Measurements from ENCODE around the gene WASHC4. TPM values are rescaled to one million over a fixed set of nuclear protein-coding genes. Genes with fewer than 3 reads are reported as not detected.

WASHC4 gene
- total and polyA plus RNA-seq, 10 of the 15 experiments (the other 5 are each of a cell fraction or from before 2014, with no cell fraction given), result 16.0 to 50.6 (median 34.0) TPM

DNA sequence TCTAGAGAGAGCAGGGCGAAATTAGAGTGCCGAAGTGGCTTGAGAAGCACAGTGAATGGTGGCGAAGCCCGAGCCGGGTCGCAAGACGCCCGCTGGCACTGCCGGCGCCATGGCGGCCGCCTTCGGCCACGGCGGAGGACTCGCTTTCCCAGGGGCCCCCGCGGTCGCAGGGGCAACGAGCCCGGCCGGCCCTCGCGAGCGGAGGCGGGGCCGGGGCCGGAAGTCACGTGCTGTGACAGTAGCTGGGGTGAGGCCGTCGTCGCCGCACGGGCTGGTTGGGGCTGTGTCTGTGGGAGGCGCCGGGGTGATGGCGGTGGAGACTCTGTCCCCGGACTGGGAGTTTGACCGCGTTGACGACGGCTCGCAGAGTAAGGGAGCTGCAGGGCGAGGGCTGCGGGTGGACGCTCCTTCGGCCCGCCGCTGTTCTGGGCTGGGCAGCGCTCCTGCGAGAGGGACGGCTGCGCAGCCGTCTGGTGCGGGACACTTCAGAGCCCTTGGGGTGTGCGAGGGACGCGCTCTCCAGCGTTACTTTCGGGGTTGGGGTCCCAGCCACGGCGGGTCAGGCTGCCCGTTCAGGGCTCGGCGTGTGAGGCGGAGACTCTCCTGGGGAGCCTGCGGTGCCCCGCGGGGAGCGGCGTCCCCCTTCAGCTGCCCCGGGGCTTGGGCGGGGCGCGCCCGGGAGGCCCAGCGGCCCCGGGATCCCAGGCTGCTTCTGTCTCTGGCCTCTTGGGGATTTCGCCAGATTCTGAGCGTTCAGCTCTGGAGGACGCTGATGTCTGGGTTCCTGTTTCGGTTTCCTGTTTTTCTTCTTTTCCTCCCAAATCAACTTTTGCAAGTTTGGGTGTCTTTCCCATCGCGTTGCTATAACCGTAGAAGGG lies at the start of gene WASHC4 (continued):
- TF ChIP-seq, protein P1, sequence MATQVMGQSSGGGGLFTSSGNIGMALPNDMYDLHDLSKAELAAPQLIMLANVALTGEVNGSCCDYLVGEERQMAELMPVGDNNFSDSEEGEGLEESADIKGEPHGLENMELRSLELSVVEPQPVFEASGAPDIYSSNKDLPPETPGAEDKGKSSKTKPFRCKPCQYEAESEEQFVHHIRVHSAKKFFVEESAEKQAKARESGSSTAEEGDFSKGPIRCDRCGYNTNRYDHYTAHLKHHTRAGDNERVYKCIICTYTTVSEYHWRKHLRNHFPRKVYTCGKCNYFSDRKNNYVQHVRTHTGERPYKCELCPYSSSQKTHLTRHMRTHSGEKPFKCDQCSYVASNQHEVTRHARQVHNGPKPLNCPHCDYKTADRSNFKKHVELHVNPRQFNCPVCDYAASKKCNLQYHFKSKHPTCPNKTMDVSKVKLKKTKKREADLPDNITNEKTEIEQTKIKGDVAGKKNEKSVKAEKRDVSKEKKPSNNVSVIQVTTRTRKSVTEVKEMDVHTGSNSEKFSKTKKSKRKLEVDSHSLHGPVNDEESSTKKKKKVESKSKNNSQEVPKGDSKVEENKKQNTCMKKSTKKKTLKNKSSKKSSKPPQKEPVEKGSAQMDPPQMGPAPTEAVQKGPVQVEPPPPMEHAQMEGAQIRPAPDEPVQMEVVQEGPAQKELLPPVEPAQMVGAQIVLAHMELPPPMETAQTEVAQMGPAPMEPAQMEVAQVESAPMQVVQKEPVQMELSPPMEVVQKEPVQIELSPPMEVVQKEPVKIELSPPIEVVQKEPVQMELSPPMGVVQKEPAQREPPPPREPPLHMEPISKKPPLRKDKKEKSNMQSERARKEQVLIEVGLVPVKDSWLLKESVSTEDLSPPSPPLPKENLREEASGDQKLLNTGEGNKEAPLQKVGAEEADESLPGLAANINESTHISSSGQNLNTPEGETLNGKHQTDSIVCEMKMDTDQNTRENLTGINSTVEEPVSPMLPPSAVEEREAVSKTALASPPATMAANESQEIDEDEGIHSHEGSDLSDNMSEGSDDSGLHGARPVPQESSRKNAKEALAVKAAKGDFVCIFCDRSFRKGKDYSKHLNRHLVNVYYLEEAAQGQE (IDR thresholded peaks at IDR 0.05; ENCODE audit: low read depth, low read length), result 0 out of 2 replicates have a peak, but pooled peaks have one; percentile 30
- TF ChIP-seq LARP7 (IDR thresholded peaks at IDR 0.05), result peak; percentile 85
- TF ChIP-seq CBX5 (IDR thresholded peaks at IDR 0.05; ENCODE audit: low read depth), result 0 out of 2 replicates have a peak, but pooled peaks have one; percentile 15
- peak; percentile 90; the same call in 1 of the 2 replicates for TF ChIP-seq RCOR1 (conservative IDR thresholded peaks at IDR 0.05; ENCODE audit: low read depth, low read length)
- TF ChIP-seq YY1 (IDR thresholded peaks at IDR 0.05; ENCODE audit: low read depth, low read length), result peak; percentile 99
- TF ChIP-seq BRCA1 (IDR thresholded peaks at IDR 0.05; ENCODE audit: low read depth, low read length), result peak; percentile 69; the same call in 1 of the 2 replicates
- no peak for TF ChIP-seq BMI1 (IDR thresholded peaks at IDR 0.05; ENCODE audit: borderline replicate concordance)
- TF ChIP-seq, protein P2, sequence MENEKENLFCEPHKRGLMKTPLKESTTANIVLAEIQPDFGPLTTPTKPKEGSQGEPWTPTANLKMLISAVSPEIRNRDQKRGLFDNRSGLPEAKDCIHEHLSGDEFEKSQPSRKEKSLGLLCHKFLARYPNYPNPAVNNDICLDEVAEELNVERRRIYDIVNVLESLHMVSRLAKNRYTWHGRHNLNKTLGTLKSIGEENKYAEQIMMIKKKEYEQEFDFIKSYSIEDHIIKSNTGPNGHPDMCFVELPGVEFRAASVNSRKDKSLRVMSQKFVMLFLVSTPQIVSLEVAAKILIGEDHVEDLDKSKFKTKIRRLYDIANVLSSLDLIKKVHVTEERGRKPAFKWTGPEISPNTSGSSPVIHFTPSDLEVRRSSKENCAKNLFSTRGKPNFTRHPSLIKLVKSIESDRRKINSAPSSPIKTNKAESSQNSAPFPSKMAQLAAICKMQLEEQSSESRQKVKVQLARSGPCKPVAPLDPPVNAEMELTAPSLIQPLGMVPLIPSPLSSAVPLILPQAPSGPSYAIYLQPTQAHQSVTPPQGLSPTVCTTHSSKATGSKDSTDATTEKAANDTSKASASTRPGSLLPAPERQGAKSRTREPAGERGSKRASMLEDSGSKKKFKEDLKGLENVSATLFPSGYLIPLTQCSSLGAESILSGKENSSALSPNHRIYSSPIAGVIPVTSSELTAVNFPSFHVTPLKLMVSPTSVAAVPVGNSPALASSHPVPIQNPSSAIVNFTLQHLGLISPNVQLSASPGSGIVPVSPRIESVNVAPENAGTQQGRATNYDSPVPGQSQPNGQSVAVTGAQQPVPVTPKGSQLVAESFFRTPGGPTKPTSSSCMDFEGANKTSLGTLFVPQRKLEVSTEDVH (IDR thresholded peaks at IDR 0.05; ENCODE audit: low read depth, partially characterized antibody), result no peak
- no peak for TF ChIP-seq STAT3 (IDR thresholded peaks at IDR 0.05; ENCODE audit: low read depth, low read length)
- no peak for TF ChIP-seq ZNF217 (IDR thresholded peaks at IDR 0.05)
- peak; percentile 48 for TF ChIP-seq NR2F1 (conservative IDR thresholded peaks at IDR 0.05)
- TF ChIP-seq TAF1 (IDR thresholded peaks at IDR 0.05; ENCODE audit: borderline replicate concordance, low read depth, low read length), result peak; percentile 93; the same call in 1 of the 2 replicates
- no peak for TF ChIP-seq NBN (IDR thresholded peaks at IDR 0.05)
- TF ChIP-seq, protein P3, sequence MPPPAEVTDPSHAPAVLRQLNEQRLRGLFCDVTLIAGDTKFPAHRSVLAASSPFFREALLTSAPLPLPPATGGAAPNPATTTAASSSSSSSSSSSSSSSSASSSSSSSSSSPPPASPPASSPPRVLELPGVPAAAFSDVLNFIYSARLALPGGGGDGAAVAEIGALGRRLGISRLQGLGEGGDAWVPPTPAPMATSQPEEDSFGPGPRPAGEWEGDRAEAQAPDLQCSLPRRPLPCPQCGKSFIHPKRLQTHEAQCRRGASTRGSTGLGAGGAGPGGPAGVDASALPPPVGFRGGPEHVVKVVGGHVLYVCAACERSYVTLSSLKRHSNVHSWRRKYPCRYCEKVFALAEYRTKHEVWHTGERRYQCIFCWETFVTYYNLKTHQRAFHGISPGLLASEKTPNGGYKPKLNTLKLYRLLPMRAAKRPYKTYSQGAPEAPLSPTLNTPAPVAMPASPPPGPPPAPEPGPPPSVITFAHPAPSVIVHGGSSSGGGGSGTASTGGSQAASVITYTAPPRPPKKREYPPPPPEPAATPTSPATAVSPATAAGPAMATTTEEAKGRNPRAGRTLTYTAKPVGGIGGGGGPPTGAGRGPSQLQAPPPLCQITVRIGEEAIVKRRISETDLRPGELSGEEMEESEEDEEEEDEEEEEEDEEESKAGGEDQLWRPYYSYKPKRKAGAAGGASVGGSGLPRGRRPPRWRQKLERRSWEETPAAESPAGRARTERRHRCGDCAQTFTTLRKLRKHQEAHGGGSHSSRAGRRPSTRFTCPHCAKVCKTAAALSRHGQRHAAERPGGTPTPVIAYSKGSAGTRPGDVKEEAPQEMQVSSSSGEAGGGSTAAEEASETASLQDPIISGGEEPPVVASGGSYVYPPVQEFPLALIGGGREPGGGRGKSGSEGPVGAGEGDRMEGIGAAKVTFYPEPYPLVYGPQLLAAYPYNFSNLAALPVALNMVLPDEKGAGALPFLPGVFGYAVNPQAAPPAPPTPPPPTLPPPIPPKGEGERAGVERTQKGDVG (CRISPR knock-in tag; IDR thresholded peaks at IDR 0.05), result no peak
- TF ChIP-seq SREBF2 (IDR thresholded peaks at IDR 0.05; ENCODE audit: low read length), result no peak; the same call in 1 of the 2 replicates
- peak; percentile 56 for TF ChIP-seq TBL1XR1 (IDR thresholded peaks at IDR 0.05; ENCODE audit: low read depth, low read length)
- TF ChIP-seq TARDBP (IDR thresholded peaks at IDR 0.05; ENCODE audit: borderline replicate concordance), result peak; percentile 25
- no peak for TF ChIP-seq NFXL1 (IDR thresholded peaks at IDR 0.05; ENCODE audit: borderline replicate concordance)
- no peak for TF ChIP-seq CBX3 (IDR thresholded peaks at IDR 0.05; ENCODE audit: borderline replicate concordance, low read depth)
- TF ChIP-seq HDAC6 (IDR thresholded peaks at IDR 0.05; ENCODE audit: unreplicated experiment), result no peak
